ENCODE measurements around the gene MGST1. TPM values are rescaled to one million over a fixed set of nuclear protein-coding genes. Genes with fewer than 3 reads are reported as not detected.

Gene MGST1
- total and polyA plus RNA-seq, 10 donors: 1.4 to 9.6 (median 5.4) TPM

DNA sequence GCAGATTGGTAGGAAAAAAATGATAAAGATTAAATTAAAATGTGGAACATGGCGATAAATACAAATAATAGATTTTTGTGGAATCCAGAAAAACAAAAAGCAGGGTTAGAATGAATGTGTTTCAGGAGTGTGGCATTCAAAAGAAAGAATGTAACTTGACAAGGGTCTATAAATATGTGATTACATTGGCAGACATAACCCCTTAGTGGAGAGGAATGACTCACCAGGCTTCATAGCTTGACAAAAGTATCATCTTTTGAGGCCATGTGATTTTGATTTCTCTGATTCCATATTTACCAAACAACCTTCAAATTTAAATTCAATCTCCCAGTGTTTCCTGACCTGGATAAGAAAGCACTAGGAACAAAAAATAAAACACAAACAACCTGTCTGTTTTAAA is 24.4 kb upstream of the MGST1 start:
- H3K9me3 ChIP-seq: peaks cover 0 to 16% (median 8%) of the 10 kb centered on the region in 8 donors
- no peak for DNase-seq
- H3K36me3 ChIP-seq: no peaks in the 10 kb centered on the region
- H3K4me1 ChIP-seq: no peaks in the 10 kb centered on the region
- intact Hi-C loops (cut with DNase I; ENCODE audit: low total_unique reads): no loop called here
- no peak overlapping the region for H3K4me3 ChIP-seq
- WGBS, 5 donors: 69 to 90% (median 87%) methylated on average over 1 of the region's 1 CpG
- no peak overlapping the region for H3K27ac ChIP-seq
- H3K27me3 ChIP-seq (replicated peaks in 1 of 7): no peaks in the 10 kb centered on the region
- TF ChIP-seq POLR2A (IDR thresholded peaks at IDR 0.05) (no peak), POLR2AphosphoS5 (IDR thresholded peaks at IDR 0.05) (no peak)
- TF ChIP-seq, protein P1, sequence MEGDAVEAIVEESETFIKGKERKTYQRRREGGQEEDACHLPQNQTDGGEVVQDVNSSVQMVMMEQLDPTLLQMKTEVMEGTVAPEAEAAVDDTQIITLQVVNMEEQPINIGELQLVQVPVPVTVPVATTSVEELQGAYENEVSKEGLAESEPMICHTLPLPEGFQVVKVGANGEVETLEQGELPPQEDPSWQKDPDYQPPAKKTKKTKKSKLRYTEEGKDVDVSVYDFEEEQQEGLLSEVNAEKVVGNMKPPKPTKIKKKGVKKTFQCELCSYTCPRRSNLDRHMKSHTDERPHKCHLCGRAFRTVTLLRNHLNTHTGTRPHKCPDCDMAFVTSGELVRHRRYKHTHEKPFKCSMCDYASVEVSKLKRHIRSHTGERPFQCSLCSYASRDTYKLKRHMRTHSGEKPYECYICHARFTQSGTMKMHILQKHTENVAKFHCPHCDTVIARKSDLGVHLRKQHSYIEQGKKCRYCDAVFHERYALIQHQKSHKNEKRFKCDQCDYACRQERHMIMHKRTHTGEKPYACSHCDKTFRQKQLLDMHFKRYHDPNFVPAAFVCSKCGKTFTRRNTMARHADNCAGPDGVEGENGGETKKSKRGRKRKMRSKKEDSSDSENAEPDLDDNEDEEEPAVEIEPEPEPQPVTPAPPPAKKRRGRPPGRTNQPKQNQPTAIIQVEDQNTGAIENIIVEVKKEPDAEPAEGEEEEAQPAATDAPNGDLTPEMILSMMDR (IDR thresholded peaks at IDR 0.05 in 8 of 11, conservative IDR thresholded peaks at IDR 0.05 in 3 of 11): no peak

DNA sequence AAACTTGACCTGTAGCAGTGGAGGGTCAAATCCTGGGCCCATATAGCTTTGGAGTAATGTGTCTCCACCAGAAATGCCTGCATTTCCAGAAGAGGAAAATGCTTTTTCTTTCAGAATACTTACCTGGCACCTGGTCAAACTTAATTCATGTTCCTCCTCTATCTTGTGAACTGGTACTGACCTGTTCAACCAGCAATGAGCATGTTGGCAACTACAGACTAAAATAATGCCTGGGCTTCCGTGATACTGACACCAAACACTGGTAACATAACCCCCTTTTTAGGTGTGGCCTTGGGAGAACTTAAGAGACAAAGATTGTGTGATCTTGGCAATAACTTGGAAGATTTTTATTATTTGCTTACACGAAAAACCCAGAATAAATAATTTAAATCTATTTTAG is 23.8 kb upstream of the MGST1 start:
- WGBS, 5 donors: 76 to 86% (median 78%) methylated on average over 2 of the region's 2 CpGs
- Histone ChIP-seq H3K4me1 (no peaks in the 10 kb centered on the region), H3K27me3 (replicated peaks in 1 of 7) (no peaks in the 10 kb centered on the region), H3K27ac (no peak overlapping the region), H3K4me3 (no peak overlapping the region), H3K9me3 (peaks cover 0 to 22% (median 10%) of the 10 kb centered on the region in 8 donors), H3K36me3 (no peaks in the 10 kb centered on the region)
- intact Hi-C loops (cut with DNase I; ENCODE audit: low total_unique reads): no loop called here
- no peak for DNase-seq
- TF ChIP-seq POLR2AphosphoS5 (IDR thresholded peaks at IDR 0.05): no peak
- TF ChIP-seq, protein P1 (IDR thresholded peaks at IDR 0.05 in 8 of 11, conservative IDR thresholded peaks at IDR 0.05 in 3 of 11): no peak

DNA sequence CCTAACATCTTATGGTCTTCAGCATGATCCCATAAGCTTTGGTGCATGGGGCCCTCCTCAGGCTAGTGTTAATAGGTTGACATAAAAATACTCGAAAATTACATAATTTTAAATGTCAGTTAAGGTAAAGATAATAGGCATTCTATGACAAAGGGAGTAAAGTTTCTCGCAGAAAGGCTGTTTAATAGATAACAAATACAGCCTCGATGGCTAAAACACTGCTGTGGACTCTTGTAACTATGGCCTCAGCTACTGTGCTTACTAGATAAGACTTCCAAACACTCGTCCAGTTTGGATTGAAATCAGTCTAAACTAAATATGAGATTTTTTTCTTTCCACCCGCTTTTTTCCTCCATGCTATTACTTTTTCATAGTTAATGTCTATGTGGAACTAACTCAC is 23.2 kb upstream of the MGST1 start:
- WGBS, 5 donors: 64 to 76% (median 71%) methylated on average over 5 of the region's 5 CpGs
- Histone ChIP-seq H3K27ac (no peak overlapping the region), H3K36me3 (no peaks in the 10 kb centered on the region), H3K4me3 (no peak overlapping the region), H3K4me1 (no peaks in the 10 kb centered on the region), H3K27me3 (replicated peaks in 1 of 7) (no peaks in the 10 kb centered on the region), H3K9me3 (peaks cover 0 to 26% (median 10%) of the 10 kb centered on the region in 8 donors)
- intact Hi-C loops (cut with DNase I; ENCODE audit: low total_unique reads): no loop called here
- DNase-seq: no peak
- TF ChIP-seq, protein P1 (IDR thresholded peaks at IDR 0.05 in 8 of 11, conservative IDR thresholded peaks at IDR 0.05 in 3 of 11): no peak

DNA sequence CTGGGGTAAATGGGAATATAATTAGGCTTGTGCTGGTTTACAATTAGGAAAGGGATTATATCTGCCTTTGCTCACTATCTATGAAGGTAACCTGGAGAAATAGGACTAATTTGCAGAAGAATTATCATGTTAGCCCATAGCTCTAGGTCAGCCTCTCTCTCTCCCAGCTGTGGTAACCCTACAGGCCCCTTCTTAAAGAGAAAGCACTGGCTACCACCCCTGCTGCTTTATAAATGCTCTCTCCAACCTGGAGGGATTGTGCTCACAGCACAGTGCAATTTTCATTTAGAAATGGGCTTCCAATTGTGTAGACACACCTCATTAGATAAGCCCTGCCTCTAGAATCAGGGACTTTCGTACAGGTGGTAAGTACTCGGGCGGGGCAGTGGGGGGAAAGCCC is 22.7 kb upstream of the MGST1 start:
- Histone ChIP-seq H3K27ac (no peak overlapping the region), H3K4me1 (no peaks in the 10 kb centered on the region), H3K36me3 (no peaks in the 10 kb centered on the region), H3K4me3 (no peak overlapping the region), H3K9me3 (peaks cover 0 to 26% (median 10%) of the 10 kb centered on the region in 8 donors), H3K27me3 (replicated peaks in 1 of 7) (no peaks in the 10 kb centered on the region)
- 83 to 96% (median 90%) methylated on average over 3 of the region's 3 CpGs for WGBS, 5 donors
- TF ChIP-seq, protein P1 (IDR thresholded peaks at IDR 0.05 in 8 of 11, conservative IDR thresholded peaks at IDR 0.05 in 3 of 11): no peak
- TF ChIP-seq POLR2A (IDR thresholded peaks at IDR 0.05): no peak
- no peak for TF ChIP-seq POLR2AphosphoS5 (IDR thresholded peaks at IDR 0.05)
- no peak for DNase-seq
- intact Hi-C loops (cut with DNase I; ENCODE audit: low total_unique reads): no loop called here
